DND-41 (cell line): ENCODE results near the gene CCDC183.
"Not testable (repeated sequence)": the region's sequence is repeated elsewhere in the genome, so short reads cannot be mapped to it uniquely, and the experiment has no call there.

ENCODE experiments used
- ATAC-seq: fragments of 200-7000 bp; cut with Tn5 transposase; 3 replicates; pipeline ENCODE4 v1.9.1; 2021; ENCODE audit warnings: low read depth; ENCODE audit not compliant: insufficient read depth
- DNase-seq: peaks from one replicate; pipeline ENCODE4 v3.0.0-alpha.2; 2020
- H2AFZ ChIP-seq: 2 replicates; pipeline ENCODE4 v1.6.0; 2012; ENCODE audit warnings: low read depth, low read length
- H3K27ac ChIP-seq: 2 replicates; pipeline ENCODE4 v1.5.1; 2012; ENCODE audit warnings: low read length, inconsistent platforms
- H3K27me3 ChIP-seq: fragments of 200-600 bp; sonication (generic); 2 replicates; pipeline ENCODE4 v1.6.0; 2012; ENCODE audit warnings: low read length, mild to moderate bottlenecking, inconsistent platforms; ENCODE audit not compliant: insufficient read depth, poor library complexity
- H3K36me3 ChIP-seq: 2 replicates; pipeline ENCODE4 v1.5.1; 2012; ENCODE audit warnings: low read length, inconsistent platforms; ENCODE audit not compliant: insufficient read depth
- H3K4me1 ChIP-seq: 2 replicates; pipeline ENCODE4 v1.5.1; 2012; ENCODE audit warnings: mild to moderate bottlenecking, low read length; ENCODE audit not compliant: insufficient read depth
- H3K4me2 ChIP-seq: 2 replicates; pipeline ENCODE4 v1.6.0; 2012; ENCODE audit warnings: mild to moderate bottlenecking, moderate library complexity, low read length, inconsistent platforms; ENCODE audit not compliant: insufficient read depth
- H3K4me3 ChIP-seq, 2 experiments: fragments of 200-600 bp in 1 of 2; shearing (Covaris generic) in 1 of 2; 2 replicates each; pipeline ENCODE4 v1.5.1; 2012 to 2016; ENCODE audit warnings: inconsistent platforms in 2 of 2, low read length in 2 of 2, mild to moderate bottlenecking in 2 of 2, low read depth in 1 of 2, moderate library complexity in 1 of 2
- H3K79me2 ChIP-seq: 2 replicates; pipeline ENCODE4 v1.6.0; 2012; ENCODE audit warnings: low read length, inconsistent platforms; ENCODE audit not compliant: insufficient read depth
- H3K9ac ChIP-seq: 2 replicates; pipeline ENCODE4 v1.6.0; 2012; ENCODE audit warnings: low read depth, mild to moderate bottlenecking, inconsistent platforms, low read length, moderate library complexity
- H3K9me3 ChIP-seq: 2 replicates; pipeline ENCODE4 v1.5.1; 2012; ENCODE audit warnings: low read length, moderate library complexity, mild to moderate bottlenecking, inconsistent platforms; ENCODE audit not compliant: insufficient read depth, severe bottlenecking
- H4K20me1 ChIP-seq: 2 replicates; pipeline ENCODE4 v1.6.0; 2012; ENCODE audit warnings: low read length; ENCODE audit not compliant: insufficient read depth
- CTCF ChIP-seq: IDR thresholded peaks from 2 replicates; pipeline ENCODE4 v1.5.1; 2012; ENCODE audit warnings: borderline replicate concordance, low read length, moderate library complexity, mild to moderate bottlenecking; ENCODE audit not compliant: poor library complexity, severe bottlenecking; ENCODE audit errors: extremely low read depth
- EZH2 ChIP-seq: IDR thresholded peaks from 3 replicates; pipeline ENCODE4 v1.6.1; 2012; ENCODE audit warnings: borderline replicate concordance, low read depth, mild to moderate bottlenecking, moderate library complexity, low read length, inconsistent platforms; ENCODE audit not compliant: severe bottlenecking

Gene CCDC183

GRCh38 chr9:136759436-136760325 is 36.5 kb upstream of the CCDC183 start:
- H3K4me2 ChIP-seq, result no peak overlapping the region
- H3K9me3 ChIP-seq, result no peaks in the 10 kb centered on the region
- no peak overlapping the region for H3K27ac ChIP-seq
- H3K79me2 ChIP-seq, result no peaks in the 10 kb centered on the region
- no peak for ATAC-seq
- TF ChIP-seq EZH2 (no peak), CTCF (no peak)
- no peaks in the 10 kb centered on the region for H3K4me1 ChIP-seq
- no peak overlapping the region for H2AFZ ChIP-seq
- H3K4me3 ChIP-seq, result no peak overlapping the region
- no peaks in the 10 kb centered on the region for H4K20me1 ChIP-seq
- H3K36me3 ChIP-seq, result no peaks in the 10 kb centered on the region
- H3K9ac ChIP-seq, result no peak overlapping the region
- no peak for DNase-seq
- H3K27me3 ChIP-seq, result no peaks in the 10 kb centered on the region

- H3K4me1 ChIP-seq, result no peaks in the 10 kb centered on the region
- no peaks in the 10 kb centered on the region for H3K27me3 ChIP-seq
- no peak overlapping the region for H3K4me3 ChIP-seq
- DNase-seq, result no peak
- ATAC-seq, result no peak
- H4K20me1 ChIP-seq, result no peaks in the 10 kb centered on the region
- TF ChIP-seq EZH2 (no peak), CTCF (no peak)
- no peak overlapping the region for H3K27ac ChIP-seq
- H3K9me3 ChIP-seq, result no peaks in the 10 kb centered on the region
- no peaks in the 10 kb centered on the region for H3K36me3 ChIP-seq
- no peaks in the 10 kb centered on the region for H3K79me2 ChIP-seq
- no peak overlapping the region for H3K4me2 ChIP-seq
- H2AFZ ChIP-seq, result no peak overlapping the region
- no peak overlapping the region for H3K9ac ChIP-seq
These were observed 35.7 kb upstream of the CCDC183 start for GRCh38 chr9:136760424-136760823.

GRCh38 chr9:136760834-136761544 is 35.1 kb upstream of the CCDC183 start:
- not testable (repeated sequence) for ATAC-seq

More at GRCh38 chr9:136760834-136761544, 35.1 kb upstream of the CCDC183 start:
- H3K36me3 ChIP-seq, H3K27ac ChIP-seq, H3K4me3 ChIP-seq, H3K9me3 ChIP-seq, H3K79me2 ChIP-seq, H3K9ac ChIP-seq, H3K4me1 ChIP-seq, H3K27me3 ChIP-seq, H4K20me1 ChIP-seq, H3K4me2 ChIP-seq, H2AFZ ChIP-seq: not testable (repeated sequence)
- peak; percentile 45 for TF ChIP-seq CTCF
- DNase-seq, result peak; percentile 11
